ENCODE results near the gene USF2. TPM values are rescaled to one million over a fixed set of nuclear protein-coding genes. Genes with fewer than 3 reads are reported as not detected.

USF2 gene
- polyA plus RNA-seq, 1 donor from 2014 or later = 107 TPM

DNA sequence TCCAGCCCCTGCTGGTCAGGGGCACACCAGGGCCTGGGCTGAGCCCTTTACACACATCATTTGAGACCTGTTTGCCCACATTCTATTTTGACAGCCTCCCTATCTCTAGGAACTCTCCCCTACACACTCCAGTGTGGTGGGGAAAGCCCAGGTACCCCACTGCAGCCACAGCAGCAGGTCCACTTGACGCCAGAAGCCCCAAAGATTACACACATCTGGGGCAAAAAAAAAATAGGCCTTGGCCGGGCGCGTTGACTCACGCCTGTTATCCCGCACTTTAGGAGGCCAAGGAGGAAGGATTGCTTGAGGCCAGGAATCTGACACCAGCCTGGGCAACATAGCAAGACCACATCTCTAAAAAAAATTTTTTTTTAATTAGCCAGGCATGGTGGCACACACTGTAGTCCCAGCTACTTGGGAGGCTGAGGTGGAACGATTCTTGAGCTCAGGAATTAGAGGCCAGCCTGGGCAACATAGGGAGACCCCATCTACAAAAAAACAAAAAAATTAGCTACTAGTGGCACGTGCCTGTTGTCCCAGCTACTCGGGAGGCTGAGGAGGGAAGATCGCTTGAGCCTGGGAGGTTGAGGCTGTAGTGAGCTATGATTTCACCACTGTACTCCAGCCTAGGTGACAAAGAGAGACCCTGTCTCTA, 42.2 kb downstream of the USF2 start:
- no peaks in the 10 kb centered on the region for H3K36me3 ChIP-seq (ENCODE audit: insufficient read depth, low read length)
- no peaks in the 10 kb centered on the region for H4K20me1 ChIP-seq (ENCODE audit: insufficient read depth)
- H2AFZ ChIP-seq (ENCODE audit: low read depth, low read length) = no peak overlapping the region
- no peaks in the 10 kb centered on the region for H3F3A ChIP-seq (ENCODE audit: insufficient read depth, low read length, poor library complexity, severe bottlenecking)
- H3K9me2 ChIP-seq (ENCODE audit: insufficient read depth, low read length) = no peaks in the 10 kb centered on the region
- H3K4me3 ChIP-seq (ENCODE audit: low read length) = no peak overlapping the region
- H3K79me2 ChIP-seq (replicated peaks; ENCODE audit: insufficient read depth, low read length) = no peaks in the 10 kb centered on the region
- no peaks in the 10 kb centered on the region for H3K27me3 ChIP-seq (ENCODE audit: insufficient read depth, low read depth, low read length)
- TF ChIP-seq EP300 (conservative IDR thresholded peaks at IDR 0.05; ENCODE audit: poor library complexity, severe bottlenecking) (no peak), RAD21 (conservative IDR thresholded peaks at IDR 0.05) (no peak), POLR2AphosphoS5 (IDR thresholded peaks at IDR 0.05) (no peak)
- no peak overlapping the region for H3K27ac ChIP-seq (ENCODE audit: low read length)
- no peaks in the 10 kb centered on the region for H3K9me3 ChIP-seq (ENCODE audit: low read length)
- no peak overlapping the region for H3K9ac ChIP-seq (ENCODE audit: low read length)
- H3K4me2 ChIP-seq (ENCODE audit: low read length) = no peak overlapping the region

DNA sequence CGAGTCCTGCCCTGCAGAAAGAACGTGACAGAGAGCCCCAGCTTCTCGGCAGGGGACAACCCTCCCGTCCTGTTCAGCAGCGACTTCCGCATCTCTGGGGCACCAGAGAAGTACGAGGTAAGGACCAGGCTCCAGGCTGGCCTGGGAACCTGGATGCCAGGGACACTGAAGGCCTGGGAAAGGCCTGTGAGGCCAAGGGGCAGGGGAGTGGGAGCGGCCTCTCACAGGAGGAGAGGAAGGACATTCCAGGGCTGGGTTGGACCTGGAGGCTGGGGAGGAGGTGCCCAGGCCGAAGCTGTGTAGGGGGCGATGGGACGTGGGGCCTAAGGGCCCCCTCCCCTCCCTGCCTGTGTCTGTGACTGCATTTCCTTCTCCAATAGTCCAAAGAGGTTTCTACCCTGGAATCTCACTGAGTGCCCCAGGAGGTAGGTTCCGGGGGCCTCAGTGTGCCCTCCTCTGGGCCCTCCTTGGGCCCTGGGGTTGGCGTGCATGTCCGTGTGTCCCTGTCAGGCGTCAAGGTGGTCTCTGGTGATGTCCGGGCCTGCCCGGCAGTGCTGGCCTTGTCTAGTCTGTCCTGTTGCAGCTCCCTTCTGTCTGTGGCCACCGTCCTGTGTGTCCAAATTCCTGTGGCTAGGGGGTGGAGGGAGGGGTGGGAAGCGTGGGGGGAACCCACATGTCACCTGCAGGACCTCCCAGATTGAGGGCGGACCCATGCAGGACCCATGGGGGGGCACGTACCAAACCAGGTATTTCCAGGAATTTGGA, 43.3 kb downstream of the USF2 start:
- H3K4me2 ChIP-seq (ENCODE audit: low read length) = no peak overlapping the region
- H3K9me3 ChIP-seq (ENCODE audit: low read length) = no peaks in the 10 kb centered on the region
- no peaks in the 10 kb centered on the region for H3K36me3 ChIP-seq (ENCODE audit: insufficient read depth, low read length)
- no peak overlapping the region for H3K4me3 ChIP-seq (ENCODE audit: low read length)
- H3K27ac ChIP-seq (ENCODE audit: low read length) = no peak overlapping the region
- no peaks in the 10 kb centered on the region for H3K79me2 ChIP-seq (replicated peaks; ENCODE audit: insufficient read depth, low read length)
- no peaks in the 10 kb centered on the region for H3F3A ChIP-seq (ENCODE audit: insufficient read depth, low read length, poor library complexity, severe bottlenecking)
- H3K9ac ChIP-seq (ENCODE audit: low read length) = no peak overlapping the region
- H4K20me1 ChIP-seq (ENCODE audit: insufficient read depth) = no peaks in the 10 kb centered on the region
- no peak overlapping the region for H2AFZ ChIP-seq (ENCODE audit: low read depth, low read length)
- TF ChIP-seq TAF1 (IDR thresholded peaks at IDR 0.05; ENCODE audit: low read depth) (no peak), MXI1 (conservative IDR thresholded peaks at IDR 0.05; ENCODE audit: poor library complexity, severe bottlenecking) (no peak), SMC3 (conservative IDR thresholded peaks at IDR 0.05; ENCODE audit: poor library complexity) (no peak), RAD21 (conservative IDR thresholded peaks at IDR 0.05) (no peak), POLR2AphosphoS5 (IDR thresholded peaks at IDR 0.05) (no peak), EP300 (conservative IDR thresholded peaks at IDR 0.05; ENCODE audit: poor library complexity, severe bottlenecking) (no peak), EZH2 (IDR thresholded peaks at IDR 0.05; ENCODE audit: borderline replicate concordance, insufficient read depth, low read length, poor library complexity, severe bottlenecking) (no peak)
- TF ChIP-seq, protein P1, sequence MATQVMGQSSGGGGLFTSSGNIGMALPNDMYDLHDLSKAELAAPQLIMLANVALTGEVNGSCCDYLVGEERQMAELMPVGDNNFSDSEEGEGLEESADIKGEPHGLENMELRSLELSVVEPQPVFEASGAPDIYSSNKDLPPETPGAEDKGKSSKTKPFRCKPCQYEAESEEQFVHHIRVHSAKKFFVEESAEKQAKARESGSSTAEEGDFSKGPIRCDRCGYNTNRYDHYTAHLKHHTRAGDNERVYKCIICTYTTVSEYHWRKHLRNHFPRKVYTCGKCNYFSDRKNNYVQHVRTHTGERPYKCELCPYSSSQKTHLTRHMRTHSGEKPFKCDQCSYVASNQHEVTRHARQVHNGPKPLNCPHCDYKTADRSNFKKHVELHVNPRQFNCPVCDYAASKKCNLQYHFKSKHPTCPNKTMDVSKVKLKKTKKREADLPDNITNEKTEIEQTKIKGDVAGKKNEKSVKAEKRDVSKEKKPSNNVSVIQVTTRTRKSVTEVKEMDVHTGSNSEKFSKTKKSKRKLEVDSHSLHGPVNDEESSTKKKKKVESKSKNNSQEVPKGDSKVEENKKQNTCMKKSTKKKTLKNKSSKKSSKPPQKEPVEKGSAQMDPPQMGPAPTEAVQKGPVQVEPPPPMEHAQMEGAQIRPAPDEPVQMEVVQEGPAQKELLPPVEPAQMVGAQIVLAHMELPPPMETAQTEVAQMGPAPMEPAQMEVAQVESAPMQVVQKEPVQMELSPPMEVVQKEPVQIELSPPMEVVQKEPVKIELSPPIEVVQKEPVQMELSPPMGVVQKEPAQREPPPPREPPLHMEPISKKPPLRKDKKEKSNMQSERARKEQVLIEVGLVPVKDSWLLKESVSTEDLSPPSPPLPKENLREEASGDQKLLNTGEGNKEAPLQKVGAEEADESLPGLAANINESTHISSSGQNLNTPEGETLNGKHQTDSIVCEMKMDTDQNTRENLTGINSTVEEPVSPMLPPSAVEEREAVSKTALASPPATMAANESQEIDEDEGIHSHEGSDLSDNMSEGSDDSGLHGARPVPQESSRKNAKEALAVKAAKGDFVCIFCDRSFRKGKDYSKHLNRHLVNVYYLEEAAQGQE (IDR thresholded peaks at IDR 0.05; ENCODE audit: borderline replicate concordance) = no peak
- TF ChIP-seq, protein P2, sequence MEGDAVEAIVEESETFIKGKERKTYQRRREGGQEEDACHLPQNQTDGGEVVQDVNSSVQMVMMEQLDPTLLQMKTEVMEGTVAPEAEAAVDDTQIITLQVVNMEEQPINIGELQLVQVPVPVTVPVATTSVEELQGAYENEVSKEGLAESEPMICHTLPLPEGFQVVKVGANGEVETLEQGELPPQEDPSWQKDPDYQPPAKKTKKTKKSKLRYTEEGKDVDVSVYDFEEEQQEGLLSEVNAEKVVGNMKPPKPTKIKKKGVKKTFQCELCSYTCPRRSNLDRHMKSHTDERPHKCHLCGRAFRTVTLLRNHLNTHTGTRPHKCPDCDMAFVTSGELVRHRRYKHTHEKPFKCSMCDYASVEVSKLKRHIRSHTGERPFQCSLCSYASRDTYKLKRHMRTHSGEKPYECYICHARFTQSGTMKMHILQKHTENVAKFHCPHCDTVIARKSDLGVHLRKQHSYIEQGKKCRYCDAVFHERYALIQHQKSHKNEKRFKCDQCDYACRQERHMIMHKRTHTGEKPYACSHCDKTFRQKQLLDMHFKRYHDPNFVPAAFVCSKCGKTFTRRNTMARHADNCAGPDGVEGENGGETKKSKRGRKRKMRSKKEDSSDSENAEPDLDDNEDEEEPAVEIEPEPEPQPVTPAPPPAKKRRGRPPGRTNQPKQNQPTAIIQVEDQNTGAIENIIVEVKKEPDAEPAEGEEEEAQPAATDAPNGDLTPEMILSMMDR (IDR thresholded peaks at IDR 0.05; ENCODE audit: poor library complexity, severe bottlenecking) = no peak
- H3K9me2 ChIP-seq (ENCODE audit: insufficient read depth, low read length) = no peaks in the 10 kb centered on the region
- H3K27me3 ChIP-seq (ENCODE audit: insufficient read depth, low read depth, low read length) = no peaks in the 10 kb centered on the region

Measured in neural cell (in vitro differentiated cells).